Type B pancreatic cell (in vitro differentiated cells): Measurements from ENCODE around the gene SEC14L3. TPM values are rescaled to one million over a fixed set of nuclear protein-coding genes. Genes with fewer than 3 reads are reported as not detected.

Source experiments
- DNase-seq: peaks from one replicate; pipeline ENCODE4 v3.0.0; 2021; ENCODE audit warnings: mixed read lengths; ENCODE audit not compliant: unreplicated experiment; ENCODE audit errors: extremely low spot score
- H3K27ac Mint-ChIP-seq: 2 replicates; pipeline ENCODE4 v1.8.0; 2021; ENCODE audit warnings: mild to moderate bottlenecking, mixed read lengths
- H3K27me3 Mint-ChIP-seq: 2 replicates; pipeline ENCODE4 v1.8.0; 2021; ENCODE audit warnings: mixed read lengths
- H3K36me3 Mint-ChIP-seq: 2 replicates; pipeline ENCODE4 v1.8.0; 2021; ENCODE audit warnings: mixed read lengths
- H3K4me1 Mint-ChIP-seq: one replicate; pipeline ENCODE4 v1.8.0; 2021; ENCODE audit warnings: mixed read lengths; ENCODE audit not compliant: unreplicated experiment
- H3K4me3 Mint-ChIP-seq: 2 replicates; pipeline ENCODE4 v1.8.0; 2021; ENCODE audit warnings: mild to moderate bottlenecking, mixed read lengths
- H3K9me3 Mint-ChIP-seq: 2 replicates; pipeline ENCODE4 v1.8.0; 2021; ENCODE audit warnings: mixed read lengths
- CTCF ChIP-seq: fragments of 200-600 bp; sonication (generic); conservative IDR thresholded peaks from 2 replicates; pipeline ENCODE4 v1.5.0; 2021; ENCODE audit warnings: antibody characterized with exemption, mild to moderate bottlenecking
- long read RNA-seq: library from polyadenylated mRNA; unstranded; transcript quantifications from one replicate; pipeline ENCODE4 v2.0.0, GENCODE V29; 2020
- total RNA-seq: library from RNA; stranded (reverse); gene quantifications from 2 replicates; pipeline ENCODE4 v1.2.1, GENCODE V29; 2021; ENCODE audit warnings: low replicate concordance

Gene SEC14L3
- total RNA-seq: not detected in 2 replicates
- long read RNA-seq: 0 reads

- H3K9me3 Mint-ChIP-seq: no peaks in the 10 kb centered on the region
- DNase-seq: no peak
- no peaks in the 10 kb centered on the region for H3K4me1 Mint-ChIP-seq
- H3K27me3 Mint-ChIP-seq: peaks cover 29% of the 10 kb centered on the region
- H3K27ac Mint-ChIP-seq: no peak within 1 kb of the TSS
- TF ChIP-seq CTCF: no peak
- no peaks in the 10 kb centered on the region for H3K36me3 Mint-ChIP-seq
- H3K4me3 Mint-ChIP-seq: no peak within 1 kb of the TSS
Observed at GRCh38 chr22:30471616-30472318, at the start of gene SEC14L3. TSS of gene SEC14L3 (minus strand) at chr22:30472017. CDS start at chr22:30471958, 59 bp downstream.

- Mint-ChIP-seq H3K27ac (no peak overlapping the region), H3K36me3 (no peaks in the 10 kb centered on the region), H3K9me3 (no peaks in the 10 kb centered on the region), H3K4me1 (no peaks in the 10 kb centered on the region), H3K4me3 (no peak overlapping the region), H3K27me3 (peaks cover 10% of the 10 kb centered on the region)
- DNase-seq: no peak
- no peak for TF ChIP-seq CTCF
Observed at GRCh38 chr22:30519842-30520425, 48.1 kb upstream of the SEC14L3 start.

- H3K4me3 Mint-ChIP-seq: no peak overlapping the region
- peaks cover 10% of the 10 kb centered on the region for H3K27me3 Mint-ChIP-seq
- H3K27ac Mint-ChIP-seq: no peak overlapping the region
- TF ChIP-seq CTCF: no peak
- H3K4me1 Mint-ChIP-seq: no peaks in the 10 kb centered on the region
- DNase-seq: no peak
- H3K36me3 Mint-ChIP-seq: no peaks in the 10 kb centered on the region
- no peaks in the 10 kb centered on the region for H3K9me3 Mint-ChIP-seq
Observed at GRCh38 chr22:30516731-30517130, 44.9 kb upstream of the SEC14L3 start.

GRCh38 chr22:30516273-30516672 lies 44.5 kb upstream of the SEC14L3 start:
- Mint-ChIP-seq H3K27me3 (peaks cover 10% of the 10 kb centered on the region), H3K36me3 (no peaks in the 10 kb centered on the region), H3K4me3 (no peak overlapping the region), H3K9me3 (no peaks in the 10 kb centered on the region), H3K27ac (no peak overlapping the region), H3K4me1 (no peaks in the 10 kb centered on the region)
- no peak for TF ChIP-seq CTCF
- DNase-seq: no peak

GRCh38 chr22:30514252-30514651 lies 42.4 kb upstream of the SEC14L3 start:
- Mint-ChIP-seq H3K4me1 (no peaks in the 10 kb centered on the region), H3K36me3 (no peaks in the 10 kb centered on the region), H3K9me3 (no peaks in the 10 kb centered on the region), H3K4me3 (no peak overlapping the region), H3K27ac (no peak overlapping the region), H3K27me3 (peaks cover 6% of the 10 kb centered on the region)
- TF ChIP-seq CTCF: no peak
- no peak for DNase-seq
